Lower leg skin (tissue), 3 donors: ENCODE measurements around the gene ADCY7.

Source experiments
- CTCF ChIP-seq, 3 donors: fragments of 450-650 bp; IDR thresholded peaks; one replicate each; pipeline ENCODE4 v1.5.1; 2016; ENCODE audit warnings: antibody characterized with exemption in 3 of 3, mild to moderate bottlenecking in 3 of 3, moderate library complexity in 2 of 3
- POLR2A ChIP-seq, 2 donors: fragments of 450-650 bp; IDR thresholded peaks; one replicate each; pipeline ENCODE4 v1.6.1; 2016 to 2017; ENCODE audit warnings: antibody characterized with exemption in 2 of 2, mild to moderate bottlenecking in 1 of 2, moderate library complexity in 1 of 2

DNA sequence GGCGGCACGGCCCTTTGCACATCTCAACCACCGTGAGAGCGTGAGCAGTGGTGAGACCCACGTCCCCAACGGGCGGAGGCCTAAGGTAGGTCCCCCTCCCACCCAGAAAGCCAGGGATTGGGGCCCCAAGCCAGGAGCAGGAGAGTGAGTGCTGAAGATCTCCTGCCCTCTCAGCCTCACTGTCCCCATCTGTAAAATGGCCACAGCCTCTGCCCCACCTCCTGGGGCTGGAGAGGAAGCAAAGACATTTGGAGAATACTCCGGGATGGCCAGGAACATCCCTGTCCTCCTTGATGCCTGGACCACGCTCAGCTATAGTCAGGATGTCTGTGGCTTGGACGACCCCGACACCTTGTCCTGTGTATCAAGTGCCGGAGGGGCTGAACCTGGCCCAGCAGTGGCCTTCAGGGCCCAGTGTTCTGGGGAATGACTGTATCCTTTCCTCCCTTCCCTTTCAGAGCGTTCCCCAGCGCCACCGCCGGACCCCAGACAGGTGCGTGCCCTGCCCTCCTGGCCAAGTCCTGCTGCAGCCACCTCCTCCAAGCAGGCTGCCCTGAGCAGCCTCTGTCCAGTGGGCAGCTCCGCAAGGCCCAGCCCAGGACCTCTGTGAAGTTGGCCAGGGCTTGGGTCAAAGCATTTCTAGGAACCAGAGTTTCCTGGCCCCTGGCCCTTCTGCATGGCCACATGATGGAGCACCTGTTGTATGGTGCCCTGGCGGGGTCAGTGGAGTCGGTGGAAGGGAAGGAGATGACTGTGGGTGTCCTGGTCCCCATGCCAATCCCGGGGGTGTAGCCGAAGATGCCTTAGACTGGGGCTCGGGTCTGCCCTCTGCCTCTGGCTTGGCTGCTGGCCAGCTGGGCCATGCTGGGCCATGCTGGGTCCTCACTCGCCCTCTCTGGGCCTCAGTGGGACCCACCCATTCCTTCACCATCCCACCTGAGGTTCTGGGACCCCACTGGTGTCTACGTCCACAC lies 38.4 kb downstream of the ADCY7 start:
- TF ChIP-seq CTCF (IDR thresholded peaks at IDR 0.05): no peak
- TF ChIP-seq POLR2A (IDR thresholded peaks at IDR 0.05): no peak
